GM18867 (cell line): Measurements from ENCODE around the gene PDGFD.
A peak's percentile ranks its signal among the peaks of the same experiment; 100 is the strongest.

Experiments used
- ATAC-seq: cut with Tn5 transposase; IDR thresholded peaks from one replicate; pipeline ENCODE4 v1.9.1; 2021; ENCODE audit warnings: mild to moderate bottlenecking, moderate library complexity; ENCODE audit not compliant: unreplicated experiment

Gene PDGFD

GRCh38 chr11:104146421-104146820 lies 17.5 kb downstream of the PDGFD start:
- no peak for ATAC-seq

GRCh38 chr11:104145062-104145461 lies 18.9 kb downstream of the PDGFD start:
- no peak for ATAC-seq

- ATAC-seq, result no peak
These were observed 21.2 kb downstream of the PDGFD start for GRCh38 chr11:104142698-104143097.

- no peak for ATAC-seq
These were observed 27.1 kb downstream of the PDGFD start for GRCh38 chr11:104136861-104137260.

- no peak for ATAC-seq
These were observed 29.2 kb downstream of the PDGFD start for GRCh38 chr11:104134745-104135144.

GRCh38 chr11:104130161-104130560 lies 33.8 kb downstream of the PDGFD start:
- ATAC-seq, result peak; percentile 51

- no peak for ATAC-seq
These were observed 34.8 kb downstream of the PDGFD start for GRCh38 chr11:104129145-104129544.

GRCh38 chr11:104127828-104128227 lies 36.1 kb downstream of the PDGFD start:
- no peak for ATAC-seq

GRCh38 chr11:104126464-104126863 lies 37.5 kb downstream of the PDGFD start:
- no peak for ATAC-seq

- peak; percentile 89 for ATAC-seq
These were observed 39.0 kb downstream of the PDGFD start for GRCh38 chr11:104124979-104125378.

- ATAC-seq, result no peak
These were observed 41.1 kb downstream of the PDGFD start for GRCh38 chr11:104122836-104123235.

- no peak for ATAC-seq
These were observed 41.8 kb downstream of the PDGFD start for GRCh38 chr11:104122011-104122635.

- no peak for ATAC-seq
These were observed 43.3 kb downstream of the PDGFD start for GRCh38 chr11:104120493-104121137.

- no peak for ATAC-seq
These were observed 45.7 kb downstream of the PDGFD start for GRCh38 chr11:104118105-104118744.

GRCh38 chr11:104113541-104113940 lies 50.4 kb downstream of the PDGFD start:
- ATAC-seq, result no peak

- no peak for ATAC-seq
These were observed 57.7 kb downstream of the PDGFD start for GRCh38 chr11:104106136-104106754.

GRCh38 chr11:104105155-104105554 lies 58.8 kb downstream of the PDGFD start:
- ATAC-seq, result no peak

- peak; percentile 65 for ATAC-seq
These were observed 59.3 kb downstream of the PDGFD start for GRCh38 chr11:104104664-104105063.

GRCh38 chr11:104104201-104104600 lies 59.7 kb downstream of the PDGFD start:
- ATAC-seq, result peak; percentile 41

- no peak for ATAC-seq
These were observed 65.4 kb downstream of the PDGFD start for GRCh38 chr11:104098555-104098954.

GRCh38 chr11:104098132-104098531 lies 65.8 kb downstream of the PDGFD start:
- ATAC-seq, result no peak

GRCh38 chr11:104096900-104097299 lies 67.0 kb downstream of the PDGFD start:
- ATAC-seq, result no peak
